Measurements from ENCODE around the gene CYP4A22.

DNA sequence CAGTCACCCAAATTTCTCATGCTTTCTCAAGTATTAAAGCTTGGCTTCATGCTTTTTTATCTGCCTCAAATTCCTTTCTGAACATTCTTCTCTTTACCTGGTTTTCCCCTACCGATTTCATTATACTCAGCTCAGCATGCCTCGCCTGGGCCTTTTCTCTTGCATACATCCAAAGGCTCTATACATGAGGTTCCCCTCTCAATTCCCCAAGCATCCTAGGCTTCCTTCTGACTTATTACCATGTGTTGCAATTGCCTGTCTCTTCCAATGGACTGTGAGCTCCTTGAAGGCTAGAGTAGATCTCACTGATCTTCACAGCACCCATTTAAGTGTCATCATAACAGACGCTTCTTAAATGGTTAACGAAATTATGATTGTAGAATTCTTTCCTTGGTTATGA is 24.1 kb upstream of the CYP4A22 start:
- no peak for TF ChIP-seq CTCF (conservative IDR thresholded peaks at IDR 0.05)
- TF ChIP-seq ZFX (IDR thresholded peaks at IDR 0.05) = no peak
